GM21529 (cell line): ENCODE measurements around the gene DGCR2.
"Not testable (repeated sequence)": the region's sequence is repeated elsewhere in the genome, so short reads cannot be mapped to it uniquely, and the experiment has no call there.

Experiments used
- ATAC-seq: cut with Tn5 transposase; IDR thresholded peaks from one replicate; pipeline ENCODE4 v1.9.1; 2021; ENCODE audit not compliant: unreplicated experiment

The DGCR2 gene

GRCh38 chr22:19085233-19085718 lies 36.9 kb downstream of the DGCR2 start:
- ATAC-seq, result peak; percentile 34

DNA sequence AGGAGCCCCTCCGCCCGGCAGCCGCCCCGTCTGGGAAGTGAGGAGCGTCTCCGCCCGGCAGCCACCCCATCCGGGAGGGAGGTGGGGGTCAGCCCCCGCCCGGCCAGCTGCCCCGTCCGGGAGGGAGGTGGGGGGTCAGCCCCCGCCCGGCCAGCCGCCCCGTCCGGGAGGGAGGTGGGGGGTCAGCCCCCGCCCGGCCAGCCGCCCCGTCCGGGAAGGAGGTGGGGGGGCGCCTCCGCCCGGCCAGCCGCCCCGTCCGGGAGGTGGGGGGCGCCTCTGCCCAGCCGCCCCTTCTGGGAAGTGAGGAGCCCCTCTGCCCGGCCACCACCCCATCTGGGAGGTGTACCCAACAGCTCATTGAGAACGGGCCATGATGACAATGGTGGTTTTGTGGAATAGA lies 37.6 kb downstream of the DGCR2 start:
- ATAC-seq, result not testable (repeated sequence)

- ATAC-seq, result not testable (repeated sequence)
Measured at GRCh38 chr22:19084126-19084525, 38.1 kb downstream of the DGCR2 start.

DNA sequence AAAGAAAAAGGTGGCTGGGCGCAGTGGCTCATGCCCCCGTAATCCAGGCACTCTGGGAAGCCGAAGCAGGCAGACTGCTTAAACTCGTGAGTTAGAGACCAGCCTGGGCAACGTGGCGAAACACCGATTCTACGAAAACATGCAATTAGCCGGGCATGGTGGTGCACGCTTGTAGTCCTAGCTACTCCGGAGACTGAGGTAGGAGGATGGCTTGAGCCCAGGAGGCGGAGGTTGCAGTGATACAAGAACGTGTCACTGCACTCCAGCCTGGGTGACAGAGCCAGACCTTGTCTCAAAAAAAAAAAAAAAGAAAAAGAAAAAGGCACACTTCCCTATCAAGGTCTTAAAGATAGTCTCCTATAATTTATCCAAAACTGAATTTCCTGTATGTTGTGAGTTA lies 39.4 kb downstream of the DGCR2 start:
- ATAC-seq, result no peak

GRCh38 chr22:19082101-19082500 lies 40.1 kb downstream of the DGCR2 start:
- ATAC-seq, result no peak

DNA sequence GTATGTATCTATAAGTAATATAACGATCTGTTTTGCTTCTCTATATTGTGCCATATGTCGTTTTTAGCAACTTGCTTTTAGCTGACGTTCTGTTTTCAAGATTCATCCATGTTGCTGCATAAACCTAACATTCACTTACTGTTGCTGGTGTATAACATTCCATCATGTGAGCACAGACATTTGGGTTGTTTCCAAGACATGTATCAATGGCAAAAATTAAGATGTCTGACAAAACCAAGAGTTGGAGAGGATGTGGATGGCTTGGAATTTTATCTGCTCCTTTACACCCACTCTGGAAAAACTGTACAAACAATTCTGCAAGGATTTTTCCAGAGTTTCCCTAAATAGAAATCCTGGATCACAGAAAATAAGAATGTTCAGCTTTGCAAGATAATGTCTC lies 40.9 kb downstream of the DGCR2 start:
- ATAC-seq, result no peak

- no peak for ATAC-seq
Measured at GRCh38 chr22:19080853-19081252, 41.4 kb downstream of the DGCR2 start.

- no peak for ATAC-seq
Measured at GRCh38 chr22:19079691-19080090, 42.5 kb downstream of the DGCR2 start.

- no peak for ATAC-seq
Measured at GRCh38 chr22:19075404-19075803, 46.8 kb downstream of the DGCR2 start.

DNA sequence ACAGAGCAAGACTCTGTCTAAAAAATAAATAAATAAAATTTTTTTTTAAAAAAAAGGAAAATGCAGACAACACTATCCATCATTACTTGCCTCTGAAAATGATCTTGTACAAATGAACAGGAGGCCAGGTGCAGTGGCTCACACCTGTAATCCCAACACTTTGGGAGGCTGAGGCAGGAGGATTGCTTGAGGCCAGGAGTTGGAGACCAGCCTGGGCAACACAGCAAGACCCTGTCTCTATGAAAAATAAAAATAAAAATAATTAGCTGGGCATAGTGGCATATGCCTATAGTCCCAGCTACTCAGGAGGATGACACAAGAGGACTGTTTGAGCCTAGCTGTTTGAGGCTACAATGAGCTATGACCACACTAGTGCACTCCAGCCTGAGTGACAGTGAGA lies 49.4 kb downstream of the DGCR2 start:
- ATAC-seq, result not testable (repeated sequence)

GRCh38 chr22:19070397-19071169 lies 51.6 kb downstream of the DGCR2 start:
- ATAC-seq, result no peak

GRCh38 chr22:19069451-19069850 lies 52.8 kb downstream of the DGCR2 start:
- ATAC-seq, result no peak

DNA sequence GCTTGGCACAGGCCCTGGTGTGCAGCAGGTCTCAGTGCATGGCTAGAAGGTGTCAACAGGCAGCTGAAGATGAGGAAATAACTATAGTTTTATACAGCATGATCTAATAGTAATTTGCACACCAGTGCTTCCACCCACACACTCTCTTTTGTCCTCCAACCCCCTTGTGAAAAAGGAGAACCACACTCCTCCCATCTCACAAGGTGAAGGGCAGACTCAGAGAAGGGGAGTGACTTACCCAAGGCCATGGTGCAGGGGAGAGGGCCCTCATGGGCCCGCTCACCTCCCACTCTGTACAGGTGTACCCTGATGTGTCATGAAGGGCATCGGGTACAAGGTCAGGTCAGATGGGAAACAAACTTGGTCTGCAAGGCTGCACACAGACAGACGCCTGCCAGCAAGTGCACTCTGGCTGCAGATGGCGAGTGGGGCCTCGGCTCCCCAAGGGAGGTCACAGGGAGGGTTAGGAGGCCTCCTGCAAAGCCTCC lies 53.4 kb downstream of the DGCR2 start:
- ATAC-seq, result no peak

- no peak for ATAC-seq
Measured at GRCh38 chr22:19067696-19068348, 54.4 kb downstream of the DGCR2 start.

- ATAC-seq, result no peak
Measured at GRCh38 chr22:19066531-19067271, 55.5 kb downstream of the DGCR2 start.

DNA sequence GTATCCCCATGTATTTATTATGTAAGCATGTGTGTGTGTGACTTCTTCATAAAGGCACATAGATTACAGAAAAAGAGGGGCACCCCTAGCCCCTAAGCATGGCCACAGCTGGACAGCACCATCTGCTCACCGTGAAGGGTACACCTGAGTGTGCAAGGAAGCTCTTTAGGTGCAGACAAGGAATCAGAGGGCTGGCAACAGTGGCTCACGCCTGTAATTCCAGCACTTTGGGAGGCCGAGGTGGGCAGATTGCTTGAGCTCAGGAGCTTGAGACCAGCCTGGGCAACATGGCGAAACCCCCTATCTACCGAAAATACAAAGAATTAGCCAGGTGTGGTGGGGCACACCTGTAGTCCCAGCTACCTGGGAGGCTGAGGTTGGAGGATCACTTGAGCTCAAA lies 56.3 kb downstream of the DGCR2 start:
- ATAC-seq, result no peak

DNA sequence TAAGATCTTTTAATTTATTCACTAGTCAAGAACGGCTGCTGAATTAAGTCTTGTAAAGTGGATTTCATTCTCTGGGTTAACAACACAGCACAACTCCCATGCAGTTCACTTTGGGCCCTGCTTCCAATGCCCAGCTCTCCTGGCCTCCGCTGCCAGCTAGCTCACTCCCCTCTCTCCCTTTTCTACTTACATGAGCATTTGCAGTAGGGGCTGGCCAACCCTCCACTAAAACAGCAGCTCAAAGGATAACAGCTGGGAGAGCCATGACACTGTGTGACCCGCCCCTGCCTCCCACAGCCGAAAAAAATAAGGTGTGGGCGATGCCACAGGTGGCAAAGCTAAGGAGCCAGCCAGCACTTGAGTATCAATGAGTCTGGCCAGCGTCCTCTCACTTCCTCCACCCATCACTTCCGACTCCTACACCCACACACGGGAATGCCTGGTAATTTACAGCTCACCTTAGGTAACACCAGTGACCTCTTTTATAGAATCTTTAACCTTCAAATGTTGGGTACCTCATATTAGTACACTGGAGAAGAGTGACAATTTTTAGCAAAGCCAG lies 56.8 kb downstream of the DGCR2 start:
- no peak for ATAC-seq

DNA sequence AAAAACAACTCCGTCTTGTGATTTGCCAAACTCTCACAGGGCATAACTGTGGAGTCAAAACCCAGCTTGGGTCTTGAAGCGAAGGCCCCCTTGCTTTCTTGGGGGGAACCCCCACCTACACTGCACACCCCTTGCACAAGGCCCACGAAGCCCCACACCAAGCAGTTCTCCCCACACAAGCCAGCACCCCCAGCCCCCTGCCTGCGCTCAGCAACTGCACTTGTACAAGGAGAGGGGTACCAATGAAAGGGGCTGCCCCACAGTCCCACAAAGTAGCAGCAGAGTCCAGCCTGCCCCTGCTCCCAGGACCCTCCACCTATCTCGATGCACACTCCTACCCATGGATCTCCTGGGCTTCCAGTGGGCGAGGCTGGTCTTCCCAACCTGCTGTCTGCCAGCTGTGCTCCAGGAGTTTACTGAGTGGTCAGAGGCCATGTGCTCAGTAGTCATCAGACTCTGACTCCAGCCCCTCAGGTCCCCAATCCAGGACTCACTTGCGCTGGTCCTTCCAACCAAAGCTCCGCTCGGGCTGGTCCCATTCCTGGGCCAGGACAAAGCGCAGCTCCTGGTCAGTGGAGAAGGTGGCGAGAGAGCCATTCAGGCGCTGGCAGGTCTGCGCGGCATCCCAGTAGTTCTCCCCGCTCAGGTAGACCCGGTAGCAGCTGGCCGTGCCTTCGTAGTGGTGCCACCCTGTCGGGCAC lies 57.7 kb downstream of the DGCR2 start:
- no peak for ATAC-seq

- no peak for ATAC-seq
Measured at GRCh38 chr22:19063581-19064353, 58.4 kb downstream of the DGCR2 start.

GRCh38 chr22:19062943-19063308 lies 59.3 kb downstream of the DGCR2 start:
- no peak for ATAC-seq
